ENCODE results near the gene SYT1.

Gene SYT1

DNA sequence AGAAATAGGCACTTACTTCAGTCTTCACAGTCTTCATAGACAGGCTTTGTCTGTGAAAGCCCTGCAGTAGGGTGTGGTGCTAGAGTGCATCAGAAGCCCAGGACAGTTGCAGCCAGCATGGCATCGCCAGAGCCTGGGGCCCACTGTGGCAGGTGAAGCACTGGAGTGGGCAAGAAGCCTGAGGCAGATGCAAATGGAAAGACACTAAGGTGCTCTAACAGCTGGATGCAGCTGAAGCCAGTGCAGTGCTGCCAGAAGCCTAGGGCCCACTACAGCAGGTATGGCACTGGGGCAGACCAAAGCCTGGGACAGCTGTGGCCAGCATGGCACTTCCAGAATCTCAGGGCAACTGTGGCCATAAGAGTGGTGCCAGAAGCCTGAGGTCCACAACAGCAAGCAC is 358.6 kb downstream of the SYT1 start:
- DNase-seq (ENCODE audit: low read depth): no peak

DNA sequence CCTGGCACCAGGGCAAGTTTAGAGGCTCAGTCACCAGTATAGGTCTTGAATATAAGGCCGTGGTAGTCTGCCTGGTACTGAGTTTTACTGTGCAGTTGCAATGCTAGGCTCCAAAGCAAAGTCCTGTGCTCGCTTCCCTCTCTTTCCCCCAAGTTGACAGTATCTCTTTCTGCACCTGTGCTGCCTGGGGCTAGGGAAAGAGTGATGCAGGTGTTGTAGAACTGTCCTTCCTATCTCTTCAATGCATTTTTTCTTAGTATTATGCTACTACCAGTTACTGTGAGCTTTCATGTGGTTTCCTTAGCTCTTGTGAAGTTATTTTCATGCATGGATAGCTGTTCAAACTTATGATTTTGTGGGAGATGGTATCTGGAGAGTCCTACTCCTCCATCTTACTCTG is 359.2 kb downstream of the SYT1 start:
- no peak for DNase-seq (ENCODE audit: low read depth)

DNA sequence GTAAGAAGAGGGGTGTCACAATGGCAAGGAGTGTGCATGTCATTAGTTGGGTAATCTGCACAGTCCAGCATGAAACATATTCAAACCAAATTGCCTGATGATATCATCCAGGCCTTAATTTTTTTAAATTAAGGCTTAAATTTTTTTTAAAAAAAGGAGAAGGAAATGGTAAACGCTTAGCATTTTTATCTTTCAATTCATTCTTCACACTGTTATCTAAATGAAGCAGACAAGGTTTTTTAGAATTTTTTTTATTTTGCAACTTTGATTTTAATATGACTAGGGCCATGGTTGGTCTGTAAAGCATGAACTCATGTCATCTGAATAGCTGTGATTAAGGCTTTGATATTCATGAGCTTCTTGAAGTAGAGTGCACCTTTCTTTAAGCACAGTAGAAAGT is 362.5 kb downstream of the SYT1 start:
- DNase-seq (ENCODE audit: low read depth): no peak

DNA sequence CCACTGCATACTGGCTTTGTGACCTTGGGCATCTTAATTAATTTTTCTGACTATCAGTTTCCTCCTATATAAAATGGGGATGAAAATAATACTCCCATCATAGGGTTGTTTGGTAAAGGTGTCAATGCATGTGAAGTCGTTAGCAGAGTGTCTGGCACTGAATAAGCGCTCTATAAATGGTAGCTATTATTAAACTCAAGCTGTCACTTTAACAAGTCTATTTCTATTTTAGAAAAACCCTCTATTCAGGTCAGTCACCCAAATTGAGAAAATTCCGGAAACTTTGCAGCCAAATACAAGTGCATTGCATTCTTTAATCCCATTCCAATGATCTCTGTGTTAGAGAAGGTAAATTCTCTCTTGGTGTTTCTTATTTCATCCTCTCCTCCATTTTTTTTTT is 363.1 kb downstream of the SYT1 start:
- DNase-seq (ENCODE audit: low read depth): no peak

DNA sequence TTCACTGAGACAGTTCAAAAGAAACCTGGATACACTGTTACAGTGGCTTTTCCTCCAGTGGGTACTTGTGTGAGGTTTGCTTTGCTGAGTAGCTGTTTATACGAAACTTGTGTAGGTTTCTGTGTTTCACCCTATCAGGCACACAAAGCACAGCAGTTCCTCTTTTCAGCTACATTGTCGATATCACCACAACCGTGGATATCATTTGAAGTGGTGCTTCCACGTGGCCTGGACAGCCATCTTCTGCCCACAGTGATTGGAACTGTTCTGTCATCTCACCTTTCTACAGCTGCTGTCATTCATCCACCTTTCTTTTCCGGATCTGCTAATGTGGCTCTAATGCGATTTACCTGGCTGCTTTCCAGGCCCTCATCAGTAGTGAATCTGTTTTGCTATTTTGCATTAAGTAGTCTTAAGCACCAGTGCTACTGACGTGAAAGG is 368.8 kb downstream of the SYT1 start:
- no peak for DNase-seq (ENCODE audit: low read depth)

DNA sequence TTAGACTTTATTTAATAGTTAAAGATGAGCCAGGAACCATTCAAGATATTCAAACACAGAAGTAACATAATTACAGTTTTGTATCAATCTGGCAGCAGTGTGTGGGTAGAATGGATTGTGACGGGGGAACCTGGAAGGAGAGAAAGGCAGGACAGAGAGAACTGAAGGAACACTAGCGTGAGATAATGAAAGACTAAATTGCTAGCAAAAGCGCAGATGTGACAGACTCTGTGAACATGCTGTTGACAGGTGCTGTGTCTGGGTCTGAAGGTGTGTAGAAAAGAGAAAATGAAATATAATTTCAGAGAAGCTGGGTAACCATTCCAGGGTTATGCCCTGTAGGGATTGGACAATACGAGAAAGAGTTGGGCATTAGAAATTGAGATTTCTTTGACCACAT is 372.3 kb downstream of the SYT1 start:
- no peak for DNase-seq (ENCODE audit: low read depth)

DNA sequence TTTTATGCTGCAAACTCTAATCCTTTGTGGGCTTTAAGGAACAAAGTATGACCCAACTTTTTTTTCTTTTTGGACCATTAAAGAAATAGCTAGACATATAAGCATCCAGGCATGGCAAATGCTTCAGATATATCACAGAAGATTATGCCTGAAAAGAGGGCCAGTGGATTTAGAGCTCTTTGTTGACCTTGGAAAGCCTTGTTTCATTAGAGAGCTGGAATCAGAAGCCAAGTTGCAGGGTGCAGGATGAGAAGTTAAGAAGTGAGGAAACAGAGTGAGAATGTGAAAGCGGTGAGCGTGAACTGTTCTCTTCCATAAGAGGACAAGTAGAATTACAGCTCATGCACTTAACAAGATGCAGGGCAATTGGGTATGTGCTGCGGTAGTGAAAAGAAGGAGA is 373.7 kb downstream of the SYT1 start:
- no peak for DNase-seq (ENCODE audit: low read depth)

DNA sequence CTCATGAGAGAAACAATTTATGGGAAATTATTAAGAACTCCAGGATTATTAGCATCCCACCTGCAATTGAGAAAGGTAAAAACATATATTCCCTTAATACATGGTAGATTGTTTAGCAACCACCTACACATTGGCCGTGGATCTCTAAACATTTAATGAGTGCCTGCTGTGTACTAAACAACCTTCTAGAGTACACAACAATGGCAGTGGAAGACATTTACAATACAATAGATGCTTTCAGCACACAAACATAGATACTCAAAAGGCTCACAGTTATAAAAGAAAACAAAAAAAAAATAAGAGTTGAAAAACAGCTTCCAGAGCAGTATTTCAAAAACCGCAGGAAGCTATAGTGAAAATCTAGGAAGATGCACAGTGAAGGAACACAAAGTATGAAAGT is 382.9 kb downstream of the SYT1 start:
- no peak for DNase-seq (ENCODE audit: low read depth)

DNA sequence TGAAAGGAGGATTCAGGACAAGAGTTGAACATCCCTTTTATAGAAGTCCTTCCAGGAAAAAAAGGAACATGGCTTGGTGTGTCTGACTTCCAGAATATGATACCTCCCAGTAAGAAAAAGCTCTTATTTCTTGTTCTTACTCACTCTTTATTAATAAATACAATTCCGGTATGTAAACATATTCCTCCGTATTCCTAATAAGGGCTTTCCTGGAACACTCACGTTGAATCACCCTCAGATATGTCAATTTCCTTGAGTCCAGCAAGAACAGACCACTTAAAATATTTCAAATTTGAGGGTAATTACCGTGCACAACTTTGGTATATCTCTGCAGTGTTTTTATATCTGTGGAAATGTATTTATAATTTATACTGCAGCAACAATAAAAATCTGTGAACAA is 385.6 kb downstream of the SYT1 start:
- DNase-seq (ENCODE audit: low read depth): peak; percentile 59

DNA sequence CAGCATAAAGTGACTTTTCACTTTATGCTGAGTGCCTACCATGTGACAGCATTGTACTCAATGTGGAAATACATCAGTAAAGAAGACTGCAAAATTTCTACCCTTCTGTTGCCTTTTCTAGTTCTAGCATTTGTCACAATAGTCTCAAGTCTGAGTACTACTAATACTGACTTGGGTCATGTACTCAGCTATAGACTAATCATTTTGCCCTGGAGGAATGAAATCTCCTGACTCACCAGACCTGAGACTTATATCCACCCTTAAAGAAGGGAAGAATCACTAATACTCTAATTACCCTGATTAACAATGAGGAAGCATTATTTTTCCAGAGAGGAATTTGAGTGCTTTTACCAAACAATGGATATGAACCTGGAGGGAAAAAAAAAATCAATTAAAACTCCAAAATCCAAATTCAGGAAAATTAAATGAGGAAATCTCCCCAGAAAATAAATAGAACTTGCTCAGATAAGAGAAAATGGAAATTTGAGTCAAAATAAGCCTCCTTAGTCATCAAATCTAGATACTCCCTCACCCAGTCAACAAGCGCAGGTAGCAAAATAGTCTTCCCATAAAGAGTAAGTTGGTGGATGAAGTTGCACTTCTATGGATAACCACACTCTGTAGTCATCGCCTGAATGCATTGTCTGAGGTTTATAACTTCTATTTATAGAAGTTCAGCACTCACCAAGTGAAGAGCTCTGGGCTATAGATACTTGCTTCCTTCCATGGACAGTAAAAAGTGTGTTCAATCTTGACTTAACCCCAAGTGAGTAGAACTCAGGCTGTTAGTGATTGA is 386.6 kb downstream of the SYT1 start:
- peak; percentile 42 for DNase-seq (ENCODE audit: low read depth)

DNA sequence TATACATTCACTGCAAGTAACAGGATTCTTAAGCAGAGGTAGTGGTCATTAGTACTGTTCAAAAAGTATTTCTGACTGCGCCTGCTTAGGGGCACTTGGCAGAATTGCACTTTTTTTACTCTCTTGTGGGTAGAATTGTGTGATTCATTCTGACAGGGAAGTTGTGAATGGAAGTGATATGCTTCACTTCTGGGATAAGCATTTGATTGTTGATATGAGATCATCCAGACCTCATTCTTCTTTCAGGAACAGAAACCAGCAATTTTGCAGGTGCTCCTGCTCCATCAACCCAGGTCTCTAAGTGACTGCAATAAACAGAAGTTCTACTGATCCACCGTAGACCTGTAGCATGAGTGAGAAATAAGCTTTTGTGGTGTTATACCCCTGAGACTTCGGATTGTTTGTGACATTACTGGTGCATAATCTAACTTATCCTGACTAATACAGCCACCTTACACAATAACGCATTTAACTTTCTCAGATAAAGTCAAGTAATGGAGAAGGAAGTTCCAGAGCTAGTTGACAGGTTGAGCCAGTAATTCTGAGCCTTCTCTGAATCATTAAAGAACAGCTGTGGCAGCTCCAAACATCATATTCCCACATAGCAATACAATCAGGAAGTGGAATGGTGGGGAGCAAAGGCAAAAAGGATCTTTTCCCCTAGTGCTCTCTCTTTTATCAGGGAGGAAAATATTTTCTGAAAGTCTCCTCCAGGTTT is 387.9 kb downstream of the SYT1 start:
- DNase-seq (ENCODE audit: low read depth): peak; percentile 67

DNA sequence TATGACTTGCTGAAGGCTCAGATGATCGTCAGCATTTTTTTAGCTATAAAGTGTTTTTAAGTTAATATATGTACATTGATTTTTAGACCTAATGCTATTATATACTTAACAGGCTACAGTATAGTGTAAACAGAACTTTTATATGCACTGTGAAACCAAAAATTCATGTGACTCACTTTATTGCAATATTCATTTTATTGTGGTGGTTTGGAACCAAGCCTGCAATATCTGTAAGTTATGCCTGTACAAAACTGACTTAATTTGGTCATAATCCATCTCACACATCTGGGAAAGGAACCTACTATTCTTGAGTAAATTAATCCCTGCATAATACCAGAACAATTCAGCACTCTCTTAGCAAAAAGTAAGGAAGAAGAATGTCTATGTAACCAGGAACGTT is 390.7 kb downstream of the SYT1 start:
- DNase-seq (ENCODE audit: low read depth): peak; percentile 27

DNA sequence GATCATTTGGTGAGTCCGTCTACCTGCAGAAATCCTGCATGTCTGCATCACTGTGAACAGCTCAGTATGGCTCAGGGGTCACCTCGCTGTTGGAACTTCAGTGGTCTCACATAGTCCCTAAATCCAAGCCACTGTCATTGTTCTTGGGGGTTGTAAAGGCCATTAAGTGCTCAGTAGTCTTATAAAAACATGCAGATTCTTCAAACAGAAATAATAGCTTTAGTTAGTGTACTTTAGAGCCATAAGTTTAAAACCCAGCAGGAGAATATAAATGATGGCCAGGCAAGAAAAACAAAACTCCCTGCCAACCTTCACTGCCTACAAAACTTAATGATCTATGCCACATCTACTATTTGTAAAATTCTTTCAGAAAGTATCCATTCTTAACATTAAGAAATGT is 396.3 kb downstream of the SYT1 start:
- no peak for DNase-seq (ENCODE audit: low read depth)

DNA sequence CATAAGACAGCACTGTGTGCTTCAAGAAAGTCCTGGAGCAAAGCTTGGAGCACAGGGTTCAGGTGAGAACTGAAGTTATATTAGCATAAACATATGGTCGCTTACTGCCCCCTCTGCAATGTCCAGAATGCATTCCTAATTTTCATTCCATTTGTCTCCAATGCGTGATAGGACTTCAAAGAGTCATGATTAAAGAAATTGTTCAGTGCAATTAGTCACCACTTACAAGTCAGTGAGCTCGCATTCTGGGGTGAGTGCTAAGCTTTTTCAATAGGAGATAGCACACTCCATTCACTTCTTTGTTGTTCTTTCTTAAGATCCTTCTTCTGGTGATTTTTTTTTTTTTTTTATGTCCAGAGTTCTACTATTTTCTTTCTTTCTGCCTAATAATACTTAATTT is 398.4 kb downstream of the SYT1 start:
- peak; percentile 21 for DNase-seq (ENCODE audit: low read depth)

DNA sequence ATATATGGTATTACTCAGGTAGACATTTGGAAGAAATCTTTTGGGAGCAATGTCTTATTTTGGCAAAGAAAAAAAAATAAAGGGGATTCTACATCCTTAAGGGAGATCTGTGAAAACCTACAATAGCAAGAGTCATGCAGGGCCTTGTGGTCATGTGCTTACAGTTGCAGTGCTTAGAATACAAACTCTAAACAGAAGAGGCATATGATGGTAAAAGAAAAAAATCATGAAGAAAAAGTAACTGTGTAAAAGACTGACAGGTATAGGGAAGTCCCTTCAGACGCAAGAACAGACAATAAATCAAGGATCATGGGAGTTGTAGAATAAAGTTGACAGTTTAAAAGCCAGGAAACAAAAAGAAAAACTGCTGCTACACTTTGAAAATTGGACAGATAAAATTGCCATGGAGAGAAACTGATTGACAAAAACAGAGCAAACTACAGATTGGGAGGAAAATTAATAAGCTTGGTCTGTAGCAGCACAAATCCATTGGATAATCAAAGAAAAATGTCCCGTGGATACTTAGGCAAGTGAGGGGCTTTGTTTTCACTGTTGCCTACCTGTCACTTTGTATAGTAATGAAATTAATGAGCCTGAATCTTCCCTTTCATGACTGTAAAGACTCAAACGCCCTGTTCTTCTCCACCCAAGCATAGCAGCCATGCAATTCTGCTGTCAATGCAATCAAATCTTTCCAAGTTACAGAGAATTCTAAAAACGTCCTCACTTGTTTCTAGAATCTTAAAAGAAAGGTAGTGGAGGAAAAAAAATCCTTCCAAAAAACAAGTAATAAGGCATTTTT is 402.0 kb downstream of the SYT1 start:
- DNase-seq (ENCODE audit: low read depth): no peak

DNA sequence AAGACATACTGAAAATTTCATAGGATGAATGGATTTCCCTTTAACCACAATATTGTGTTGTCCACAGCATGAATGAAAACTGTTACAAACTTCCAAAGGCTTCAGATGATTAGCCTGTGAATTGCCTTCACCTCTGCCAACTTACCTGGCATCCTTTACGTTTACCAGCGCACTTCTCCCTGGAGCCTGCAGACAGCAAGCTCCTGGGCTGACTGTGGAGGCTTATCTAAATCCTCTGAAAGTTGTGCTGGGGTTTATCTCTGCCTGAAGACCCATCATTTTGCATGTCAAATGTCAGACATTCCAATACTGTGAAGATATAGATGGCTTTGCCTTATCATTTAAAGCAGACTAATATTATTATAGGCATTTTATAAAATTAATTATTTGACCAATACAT is 403.0 kb downstream of the SYT1 start:
- no peak for DNase-seq (ENCODE audit: low read depth)

DNA sequence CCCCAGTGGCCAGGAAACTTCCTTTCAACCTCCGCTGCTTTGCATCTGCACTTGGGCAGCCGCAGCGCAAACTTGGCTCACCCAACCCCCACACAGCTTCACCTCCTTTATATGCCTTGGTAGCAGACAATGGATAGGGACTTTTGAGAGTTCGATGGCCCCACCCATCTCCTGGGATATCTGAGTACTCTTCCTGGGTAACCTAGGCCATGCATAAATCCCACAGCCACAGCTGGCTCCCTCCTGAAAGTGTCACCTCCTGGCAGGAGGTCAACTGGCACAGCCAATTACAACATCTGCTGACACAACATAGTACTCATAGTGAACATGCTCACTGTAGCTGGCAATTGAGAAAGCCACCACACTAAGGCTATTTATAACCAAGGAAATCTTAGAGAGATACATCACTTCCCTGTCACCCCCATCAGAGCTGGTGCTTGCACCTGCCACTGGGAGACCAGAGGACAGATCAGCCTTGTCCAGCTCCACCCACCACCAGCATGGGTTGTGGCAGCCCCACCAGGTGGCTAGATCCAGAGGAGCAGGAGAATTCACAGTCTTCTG is 410.0 kb downstream of the SYT1 start:
- no peak for DNase-seq (ENCODE audit: low read depth)

DNA sequence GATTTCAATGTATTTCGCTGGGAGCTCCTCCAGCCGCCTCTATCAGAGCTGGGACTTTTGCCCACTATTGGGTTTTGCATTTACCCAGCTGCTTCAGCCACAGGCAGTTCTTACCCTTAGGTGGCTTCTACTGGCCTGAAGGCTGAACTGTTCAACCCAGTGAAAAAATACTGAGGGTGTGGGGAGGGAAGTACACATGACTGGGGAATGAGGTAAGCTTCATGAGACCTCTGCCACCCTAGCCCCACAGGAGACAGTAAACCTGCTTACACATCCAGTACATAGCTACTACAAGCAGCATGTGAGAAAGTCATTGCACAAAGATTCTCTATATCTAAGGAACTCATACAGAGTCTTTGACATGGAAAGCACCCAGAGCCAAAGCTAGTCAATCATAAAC is 411.1 kb downstream of the SYT1 start:
- no peak for DNase-seq (ENCODE audit: low read depth)

DNA sequence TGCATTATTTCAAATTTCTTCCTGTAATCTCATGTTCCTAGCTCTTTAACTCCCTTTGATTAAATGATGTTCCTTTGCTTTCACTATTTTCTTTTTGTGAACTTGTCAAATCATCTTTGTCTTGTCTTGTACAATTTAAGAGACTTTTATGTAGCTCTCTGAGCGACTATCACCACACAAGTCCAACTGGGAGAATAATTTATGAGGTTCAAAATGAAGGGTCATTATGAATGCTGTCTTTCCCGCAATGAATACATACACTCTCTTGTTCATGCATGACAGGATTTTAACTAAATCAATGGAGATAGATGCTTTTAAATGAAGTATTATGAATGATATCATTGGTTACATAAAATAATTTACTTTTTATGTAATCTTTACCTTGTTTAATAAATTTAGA is 418.8 kb downstream of the SYT1 start:
- DNase-seq (ENCODE audit: low read depth): no peak

DNA sequence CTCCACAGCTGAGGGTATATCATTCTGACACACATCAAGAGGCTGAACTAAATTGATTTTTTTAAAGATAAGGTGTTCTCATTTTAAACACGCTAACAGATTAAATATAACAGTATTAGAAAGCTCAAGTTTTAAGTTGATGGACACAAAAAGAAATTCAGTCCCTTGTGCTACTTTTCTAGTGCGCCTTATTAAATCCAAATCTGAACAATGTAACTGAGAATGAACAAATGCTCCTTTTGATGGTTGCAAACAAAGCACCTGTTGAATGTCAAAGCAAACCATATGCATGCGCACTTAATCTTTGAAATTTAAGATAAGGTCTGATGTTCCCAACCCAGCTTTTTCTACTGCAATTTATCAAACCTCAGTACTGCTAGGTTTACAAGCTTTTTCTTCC is 424.3 kb downstream of the SYT1 start:
- DNase-seq (ENCODE audit: low read depth): no peak

DNA sequence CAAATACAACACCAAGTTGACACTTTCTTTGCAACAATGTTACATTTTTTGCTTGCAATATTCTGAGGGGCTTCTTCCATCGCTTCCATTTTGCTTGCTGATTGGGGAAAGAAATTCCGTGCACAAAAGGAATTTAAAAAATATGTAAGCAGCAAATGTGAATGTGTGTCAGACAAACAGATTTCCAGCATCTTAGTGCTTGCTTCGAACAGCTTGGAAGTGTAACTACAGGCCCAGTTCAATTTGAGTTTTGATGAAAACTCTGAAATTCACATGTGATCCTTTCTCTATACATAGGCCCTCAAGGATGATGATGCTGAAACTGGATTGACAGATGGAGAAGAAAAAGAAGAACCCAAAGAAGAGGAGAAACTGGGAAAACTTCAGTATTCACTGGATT is 427.1 kb downstream of the SYT1 start:
- DNase-seq (ENCODE audit: low read depth): no peak

DNA sequence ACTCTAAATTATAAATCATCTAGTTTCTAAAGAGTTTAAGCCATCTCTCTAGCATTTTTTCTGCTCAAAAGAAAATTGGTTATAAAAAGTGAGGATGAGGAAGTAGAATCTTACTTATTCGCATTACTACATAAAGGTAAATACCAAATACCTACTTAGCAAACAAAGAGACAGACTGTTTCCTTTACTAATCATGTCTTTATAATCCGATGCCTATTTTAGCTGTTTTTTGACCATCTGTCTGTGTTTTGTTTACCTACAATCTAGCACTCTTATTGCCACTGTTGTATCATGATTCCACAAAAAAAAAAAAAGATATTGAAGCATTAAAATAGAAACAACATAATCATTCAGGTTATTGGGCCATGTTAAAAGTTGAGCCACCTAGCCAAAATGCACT is 430.0 kb downstream of the SYT1 start:
- no peak for DNase-seq (ENCODE audit: low read depth)

DNA sequence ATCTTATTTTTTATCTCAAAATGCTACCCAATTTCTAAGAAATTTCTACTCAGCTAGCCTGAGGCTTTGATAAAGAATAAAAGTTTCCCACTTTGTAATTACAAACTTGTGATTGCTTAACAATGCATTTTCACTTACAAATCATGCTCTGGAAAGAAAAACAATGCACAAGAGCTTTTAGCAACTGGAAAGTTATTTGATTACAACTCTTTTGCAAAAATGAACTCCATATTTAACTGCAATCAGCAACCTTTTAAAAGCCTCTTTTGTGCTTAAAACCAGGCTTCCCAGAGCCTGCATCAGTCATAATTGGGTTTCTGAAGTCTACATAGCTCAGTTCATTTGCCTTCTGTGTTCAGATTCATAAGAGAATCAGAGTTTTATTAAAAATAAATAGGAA is 431.0 kb downstream of the SYT1 start:
- no peak for DNase-seq (ENCODE audit: low read depth)

Measured in amniotic epithelial cell (primary cell).